ENCODE data around the gene EHD2.

GRCh38 chr19:47776568-47776967, 63.3 kb downstream of the EHD2 start:
- TF ChIP-seq, protein P1, sequence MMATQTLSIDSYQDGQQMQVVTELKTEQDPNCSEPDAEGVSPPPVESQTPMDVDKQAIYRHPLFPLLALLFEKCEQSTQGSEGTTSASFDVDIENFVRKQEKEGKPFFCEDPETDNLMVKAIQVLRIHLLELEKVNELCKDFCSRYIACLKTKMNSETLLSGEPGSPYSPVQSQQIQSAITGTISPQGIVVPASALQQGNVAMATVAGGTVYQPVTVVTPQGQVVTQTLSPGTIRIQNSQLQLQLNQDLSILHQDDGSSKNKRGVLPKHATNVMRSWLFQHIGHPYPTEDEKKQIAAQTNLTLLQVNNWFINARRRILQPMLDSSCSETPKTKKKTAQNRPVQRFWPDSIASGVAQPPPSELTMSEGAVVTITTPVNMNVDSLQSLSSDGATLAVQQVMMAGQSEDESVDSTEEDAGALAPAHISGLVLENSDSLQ (IDR thresholded peaks at IDR 0.05), result no peak
- TF ChIP-seq FOXM1 (IDR thresholded peaks at IDR 0.05; ENCODE audit: borderline replicate concordance) (no peak), ELF4 (IDR thresholded peaks at IDR 0.05) (no peak), BHLHE40 (IDR thresholded peaks at IDR 0.05; ENCODE audit: borderline replicate concordance) (no peak), HDGF (IDR thresholded peaks at IDR 0.05; ENCODE audit: borderline replicate concordance) (no peak)

All from HEK293T (cell line).